NCI-H748 (cell line): ENCODE results near the gene HS2ST1.
A peak's percentile ranks its signal among the peaks of the same experiment; 100 is the strongest.

ENCODE experiments used
- DNase-seq: peaks from one replicate; lab custom pipeline; 2025; ENCODE audit not compliant: unreplicated experiment; lab: John Stamatoyannopoulos, UW

HS2ST1 gene

DNA sequence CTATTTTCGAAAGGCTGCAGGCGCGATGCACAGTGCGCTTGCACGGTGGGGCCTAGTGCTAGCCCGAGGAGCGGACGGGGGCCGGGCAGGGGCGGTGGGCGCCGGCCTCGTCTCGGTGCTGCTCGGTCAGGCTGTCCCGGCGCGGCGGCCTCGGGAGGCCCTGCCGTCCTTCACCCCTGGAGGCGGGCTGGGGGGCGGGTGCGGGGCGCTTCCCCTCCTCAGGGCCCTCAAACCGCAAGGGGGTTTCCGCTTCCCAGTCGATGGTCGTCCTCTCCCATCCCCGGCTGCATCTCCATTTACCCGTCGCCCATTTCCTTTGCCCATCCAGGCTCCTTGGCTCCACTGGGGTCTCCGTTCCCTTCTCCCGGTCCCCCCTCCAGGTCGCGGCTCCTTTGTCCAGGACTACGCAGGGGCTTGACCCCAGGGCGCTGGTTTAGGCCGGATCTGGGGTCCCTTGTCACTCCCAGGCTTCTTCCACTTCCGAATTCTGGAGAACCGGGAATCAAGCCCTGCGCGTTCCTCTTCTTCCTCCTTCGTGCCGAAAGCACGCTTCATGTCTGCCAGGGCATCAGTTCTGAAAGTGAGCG lies 217.9 kb downstream of the HS2ST1 start:
- no peak for DNase-seq

- DNase-seq, result no peak
These were observed 219.6 kb downstream of the HS2ST1 start for GRCh38 chr1:87134061-87134460.

DNA sequence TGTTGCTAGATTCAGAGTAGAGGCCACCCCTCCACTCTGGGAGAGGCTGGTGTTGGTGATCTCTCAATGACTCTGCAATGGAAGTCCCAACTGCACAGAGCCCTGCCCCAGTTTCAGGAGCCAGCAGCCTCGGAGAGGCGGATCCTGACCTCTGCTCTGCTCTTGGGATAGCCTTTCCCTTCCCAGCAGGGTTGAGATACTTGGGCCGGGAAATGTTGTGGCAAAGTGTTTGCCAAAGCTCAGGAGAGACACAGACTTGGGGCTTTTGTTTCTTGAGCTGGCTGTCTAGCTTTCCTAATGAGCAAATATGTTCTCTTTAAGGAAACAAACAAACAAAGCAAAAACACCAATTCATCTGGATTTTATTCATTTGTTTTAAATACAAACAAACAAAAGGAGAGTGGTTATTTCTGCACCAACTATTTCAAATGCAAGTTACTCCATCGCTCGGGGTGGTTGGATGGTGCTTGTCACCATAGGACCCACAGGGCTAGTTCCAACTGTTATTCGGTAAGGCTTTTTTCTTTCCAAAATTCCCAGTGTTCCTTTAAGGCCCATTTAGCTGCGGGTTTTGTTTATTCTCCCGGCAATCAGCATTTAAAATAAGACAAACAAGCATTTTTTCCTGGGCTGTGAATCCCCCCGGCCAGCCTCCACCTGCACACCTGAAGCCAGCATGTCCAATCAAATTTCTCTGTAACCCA lies 220.3 kb downstream of the HS2ST1 start:
- DNase-seq, result no peak

GRCh38 chr1:87135329-87135712 lies 220.9 kb downstream of the HS2ST1 start:
- DNase-seq, result no peak

DNA sequence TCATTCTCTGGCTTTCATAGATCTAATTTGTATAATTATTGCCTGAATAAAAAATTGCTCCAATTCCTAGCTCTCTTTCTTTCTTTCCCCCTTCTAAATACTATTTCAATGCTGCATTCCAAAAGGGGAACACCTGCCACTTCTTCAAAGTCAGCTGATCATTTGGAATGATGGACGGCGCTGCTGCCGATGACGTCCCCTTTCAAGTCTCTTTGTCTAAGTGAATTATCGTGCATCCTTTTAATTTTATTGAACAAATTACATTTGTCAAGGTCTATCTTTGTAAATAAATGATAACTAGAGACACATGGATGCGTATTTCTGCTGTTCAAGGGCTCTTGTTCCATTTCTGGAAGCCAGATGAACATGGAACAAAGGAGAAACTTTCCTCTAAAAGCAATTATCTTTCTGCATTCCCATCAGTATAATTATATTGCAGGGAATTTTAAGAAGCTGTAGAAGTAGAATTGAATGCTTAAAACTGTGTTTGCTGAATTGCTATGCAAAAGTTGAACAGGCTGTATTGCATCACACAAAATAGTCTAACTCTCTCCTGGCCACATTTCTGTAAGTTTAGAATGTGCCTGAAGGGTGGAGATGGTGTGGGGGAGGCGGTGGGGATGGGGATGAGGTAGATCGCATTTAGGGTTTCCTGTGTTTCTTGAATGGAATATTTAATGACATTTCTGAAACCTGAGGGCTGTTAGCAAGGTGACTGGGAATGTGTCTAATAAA lies 222.3 kb downstream of the HS2ST1 start:
- peak; percentile 13 for DNase-seq

DNA sequence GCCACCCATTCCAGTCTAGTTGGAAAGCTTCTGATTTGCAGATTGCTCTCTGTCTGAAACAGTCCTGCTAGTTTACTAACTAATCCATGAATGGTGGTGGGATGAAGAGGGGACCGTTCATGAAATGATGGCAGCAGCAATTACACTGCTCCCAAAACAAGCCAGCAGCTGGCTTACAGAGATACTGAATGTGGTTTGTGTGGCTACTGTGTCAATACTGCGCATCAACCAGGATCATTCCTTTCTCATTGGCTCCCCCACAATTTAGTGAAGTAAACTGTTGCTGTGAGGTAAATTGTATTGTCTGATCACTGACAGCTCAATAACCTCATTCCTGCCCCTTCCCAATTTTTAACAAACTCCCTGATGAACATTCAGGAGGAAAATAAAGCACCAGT lies 222.9 kb downstream of the HS2ST1 start:
- no peak for DNase-seq

DNA sequence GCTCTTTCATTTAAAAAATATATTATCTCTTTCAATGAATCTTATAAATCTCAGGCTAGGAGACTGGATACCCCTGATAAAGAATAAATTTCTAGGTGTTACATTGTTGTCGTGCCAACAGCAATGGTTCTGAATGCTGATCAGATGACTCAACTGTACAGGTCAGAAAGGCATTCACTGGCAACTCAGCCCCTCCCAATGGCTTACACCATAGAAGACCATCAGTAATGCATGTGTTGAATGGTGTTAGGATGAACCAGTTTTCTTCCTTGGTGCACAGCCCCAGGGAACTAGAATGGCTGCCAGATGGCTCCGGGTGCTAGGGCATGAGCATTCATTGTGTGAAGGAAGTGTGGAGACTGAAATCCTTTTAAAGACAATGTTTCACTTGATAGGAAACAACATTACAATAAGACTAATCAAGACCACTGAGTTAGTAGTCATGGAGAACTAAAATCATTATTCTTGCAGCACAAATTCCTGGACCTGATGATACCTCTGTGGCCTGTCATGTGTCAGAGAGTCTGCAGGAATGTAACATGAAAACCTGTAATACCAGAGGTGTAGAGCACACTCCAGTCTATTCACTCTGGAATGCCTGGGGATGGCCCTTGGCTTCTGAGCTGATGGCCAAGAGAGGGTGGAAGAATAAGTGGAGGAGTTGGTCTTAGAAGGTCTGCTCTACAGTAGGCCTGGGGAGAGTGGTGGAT lies 226.6 kb downstream of the HS2ST1 start:
- DNase-seq, result no peak

DNA sequence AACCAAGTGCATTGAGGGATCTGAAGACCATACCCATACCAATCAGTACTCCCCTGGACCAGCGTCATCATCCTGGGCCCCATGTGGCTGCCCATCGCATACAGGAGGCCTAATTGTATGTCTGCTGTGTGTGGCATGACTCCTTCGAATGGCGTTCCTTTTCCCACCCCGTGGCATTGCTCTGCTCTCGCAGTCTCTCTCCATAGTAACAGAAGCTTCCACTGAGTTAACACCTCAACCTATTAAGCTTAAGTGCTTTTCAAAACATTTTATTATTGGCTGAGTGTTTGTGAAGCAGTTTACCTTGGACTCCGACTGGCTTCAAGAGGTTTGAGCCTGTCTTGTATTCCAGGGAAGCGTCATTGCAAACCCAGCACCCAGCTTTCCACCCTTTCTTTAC lies 227.1 kb downstream of the HS2ST1 start:
- DNase-seq, result peak; percentile 73

- DNase-seq, result no peak
These were observed 229.1 kb downstream of the HS2ST1 start for GRCh38 chr1:87143413-87144135.

GRCh38 chr1:87144316-87144895 lies 230.0 kb downstream of the HS2ST1 start:
- no peak for DNase-seq

GRCh38 chr1:87144981-87145380 lies 230.5 kb downstream of the HS2ST1 start:
- DNase-seq, result no peak

DNA sequence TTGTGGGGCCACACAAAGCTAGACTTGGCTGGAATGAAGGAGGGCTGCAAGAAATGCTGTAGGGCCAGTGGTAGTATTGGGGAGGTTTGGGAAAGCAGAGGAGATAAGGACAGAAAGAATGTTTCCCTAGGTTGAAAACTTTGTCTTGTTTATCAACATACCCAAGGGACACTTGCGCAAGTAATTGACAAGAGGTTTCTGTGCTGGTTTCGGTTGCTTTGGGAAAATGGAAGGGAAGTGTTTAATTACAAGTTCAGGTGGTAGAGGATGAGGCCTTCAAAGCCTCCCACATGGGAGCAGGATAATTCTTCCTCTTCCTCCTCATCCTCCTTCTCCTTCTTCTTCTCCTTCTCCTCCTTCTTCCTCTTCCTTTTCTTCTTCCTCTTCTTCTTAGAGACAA lies 232.1 kb downstream of the HS2ST1 start:
- no peak for DNase-seq

GRCh38 chr1:87146986-87147385 lies 232.6 kb downstream of the HS2ST1 start:
- no peak for DNase-seq

DNA sequence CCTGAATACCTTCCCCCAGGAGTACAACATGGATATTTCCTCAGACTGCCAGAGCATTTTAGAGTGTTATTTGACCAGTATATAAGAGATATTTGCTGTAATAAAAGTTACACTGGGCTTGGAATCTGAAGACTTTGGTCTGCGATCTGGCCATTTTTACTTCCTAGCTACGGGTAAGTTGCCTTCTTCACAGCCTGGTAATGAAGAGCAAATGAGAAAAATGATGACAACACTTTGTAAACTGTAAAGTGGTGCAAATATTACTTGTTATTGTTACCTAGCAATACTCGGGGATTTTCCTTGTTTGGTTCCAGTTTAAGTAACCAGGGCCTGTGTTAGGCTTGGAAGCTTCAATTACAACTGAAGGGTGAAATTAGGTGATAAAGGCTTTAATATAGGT lies 233.4 kb downstream of the HS2ST1 start:
- no peak for DNase-seq

- no peak for DNase-seq
These were observed 234.2 kb downstream of the HS2ST1 start for GRCh38 chr1:87148661-87149060.

GRCh38 chr1:87149241-87150041 lies 235.0 kb downstream of the HS2ST1 start:
- DNase-seq, result peak; percentile 76

DNA sequence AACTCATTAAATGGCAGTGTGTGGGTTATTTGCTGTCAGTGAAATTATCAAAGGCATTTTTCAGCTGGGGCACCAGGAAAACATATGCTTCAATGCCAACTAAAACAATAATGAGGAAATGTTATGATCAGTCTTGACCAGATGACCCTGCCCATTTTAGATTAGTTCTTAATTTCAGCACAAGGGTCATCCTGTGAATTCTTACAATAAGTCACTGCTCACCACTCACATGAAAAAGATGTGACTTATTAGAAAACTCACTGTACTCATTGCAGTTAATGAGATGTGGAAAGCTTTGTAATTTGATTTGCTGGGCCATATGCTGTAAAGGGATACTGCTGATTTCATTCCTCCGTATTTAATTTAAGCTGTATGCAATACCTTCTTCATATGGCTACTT lies 235.7 kb downstream of the HS2ST1 start:
- DNase-seq, result no peak

- DNase-seq, result peak; percentile 67
These were observed 237.3 kb downstream of the HS2ST1 start for GRCh38 chr1:87151500-87152421.

DNA sequence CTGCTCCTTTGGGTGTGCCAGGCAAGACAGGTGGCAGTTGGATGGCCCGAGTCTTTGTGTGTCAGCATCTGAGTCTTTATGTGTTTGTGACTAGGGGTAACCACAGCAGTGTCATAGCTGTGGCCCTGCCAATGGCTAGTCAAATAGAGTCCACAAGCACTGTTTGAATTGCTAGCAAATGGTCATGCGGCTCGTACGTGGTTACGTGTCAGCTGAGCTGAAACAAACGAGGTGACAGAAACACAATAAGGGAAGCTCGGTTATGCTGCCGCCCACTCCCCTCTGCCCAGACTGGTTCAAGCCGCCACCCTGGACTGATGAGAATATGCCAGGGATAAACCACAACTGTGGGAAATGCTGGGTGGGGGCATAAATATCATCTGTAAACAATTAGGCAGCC lies 239.9 kb downstream of the HS2ST1 start:
- peak; percentile 88 for DNase-seq
